GM12878 (cell line): ENCODE results near the gene NKIRAS2. TPM values are rescaled to one million over a fixed set of nuclear protein-coding genes. Genes with fewer than 3 reads are reported as not detected.

Experiments used
- ATAC-seq: fragments of 200-7000 bp; cut with Tn5 transposase; 3 replicates; pipeline ENCODE4 v1.9.1; 2020; ENCODE audit warnings: mild to moderate bottlenecking, moderate library complexity
- BruUV-seq: library from RNA; stranded (reverse); fragments of 400-500 nt; replicated peaks from 2 replicates; lab custom pipeline; 2021; lab: Mats Ljungman, UMichigan
- CTCF ChIA-PET: fragments of 300-600 bp; sonication (Branson Sonifier 250); formaldehyde crosslinking; extraction: SDS; loops from one replicate; lab custom pipeline; 2021; ENCODE audit warnings: inconsistent platforms; lab: Yijun Ruan, JAX
- POLR2A ChIA-PET: fragments of 350-600 bp; formaldehyde crosslinking; extraction: SDS; loops from one replicate; lab custom pipeline; 2021; ENCODE audit warnings: inconsistent platforms; lab: Charles Lee
- RAD21 ChIA-PET: fragments of 300-600 bp; sonication (Branson Sonifier 250); formaldehyde crosslinking; loops from one replicate; lab custom pipeline; 2023; ENCODE audit warnings: antibody characterized with exemption; ENCODE audit not compliant: unreplicated experiment; lab: Charles Lee
- SMC1A ChIA-PET: fragments of 300-600 bp; sonication (Branson Sonifier 250); formaldehyde crosslinking; loops from one replicate; lab custom pipeline; 2023; ENCODE audit not compliant: unreplicated experiment, uncharacterized antibody; lab: Charles Lee
- DNase-seq: peaks from one replicate; pipeline ENCODE4 v3.0.0-alpha.2; 2011; ENCODE audit warnings: low read depth, low spot score
- FAIRE-seq: peaks from 3 replicates; lab custom pipeline; 2011; peaks lifted over from hg19 to GRCh38; lab: Jason Lieb, UNC
- H2AFZ ChIP-seq: 2 replicates; pipeline ENCODE4 v1.6.0; 2011; ENCODE audit warnings: low read depth, low read length, control low read depth; ENCODE audit not compliant: control insufficient read depth
- H3K27ac ChIP-seq: 2 replicates; pipeline ENCODE4 v1.5.1; 2011; ENCODE audit warnings: control low read depth; ENCODE audit not compliant: control insufficient read depth, insufficient read depth
- H3K27me3 ChIP-seq, 2 experiments: replicated peaks in 1 of 2; 2 replicates each; pipeline versions ENCODE4 v1.6.0 to v1.6.1; 2011; ENCODE audit warnings: low read length in 1 of 2; ENCODE audit not compliant: control insufficient read depth in 2 of 2, insufficient read depth in 2 of 2
- H3K36me3 ChIP-seq, 2 experiments: 2 replicates each; pipeline ENCODE4 v1.5.1; 2011; ENCODE audit warnings: low read length in 1 of 2; ENCODE audit not compliant: control insufficient read depth in 2 of 2, insufficient read depth in 2 of 2
- H3K4me1 ChIP-seq: 2 replicates; pipeline ENCODE4 v1.6.1; 2011; ENCODE audit warnings: mild to moderate bottlenecking, low read length, moderate library complexity, mixed read lengths; ENCODE audit not compliant: control insufficient read depth, insufficient read depth
- H3K4me2 ChIP-seq: 2 replicates; pipeline ENCODE4 v1.6.0; 2011; ENCODE audit warnings: control low read depth; ENCODE audit not compliant: control insufficient read depth, insufficient read depth
- H3K4me3 ChIP-seq: fragments of 200-600 bp; sonication (generic); 2 replicates; pipeline ENCODE4 v1.5.1; 2016
- H3K79me2 ChIP-seq: 2 replicates; pipeline ENCODE4 v1.6.0; 2011; ENCODE audit warnings: low read length; ENCODE audit not compliant: control insufficient read depth, insufficient read depth
- H3K9ac ChIP-seq: 2 replicates; pipeline ENCODE4 v1.8.0; 2011; ENCODE audit warnings: low read length, control low read depth, mixed read lengths; ENCODE audit not compliant: control insufficient read depth, insufficient read depth
- H3K9me3 ChIP-seq: replicated peaks from 3 replicates; pipeline ENCODE4 v1.5.1; 2011; ENCODE audit warnings: mild to moderate bottlenecking, low read length; ENCODE audit not compliant: control insufficient read depth, insufficient read depth
- H4K20me1 ChIP-seq: 2 replicates; pipeline ENCODE4 v1.6.0; 2011; ENCODE audit not compliant: control insufficient read depth, insufficient read depth
- ASH2L ChIP-seq: fragments of 300-600, 200-600 bp; sonication (generic); IDR thresholded peaks from 2 replicates; pipeline ENCODE4 v1.6.1; 2017; ENCODE audit warnings: low read depth, mild to moderate bottlenecking, borderline replicate concordance
- CBX5 ChIP-seq: sonication (generic); IDR thresholded peaks from 2 replicates; pipeline ENCODE4 v1.6.1; 2016; ENCODE audit warnings: low read depth, moderate library complexity, mild to moderate bottlenecking, inconsistent platforms
- CHD2 ChIP-seq: IDR thresholded peaks from 2 replicates; pipeline ENCODE4 v1.6.1; 2011; ENCODE audit warnings: low read depth, low read length, improper control_type of control experiment, borderline replicate concordance
- CUX1 ChIP-seq: IDR thresholded peaks from 2 replicates; pipeline ENCODE4 v1.6.1; 2012; ENCODE audit warnings: improper control_type of control experiment, low read depth, low read length; ENCODE audit not compliant: insufficient replicate concordance
- IRF5 ChIP-seq: fragments of 450-650 bp; IDR thresholded peaks from 2 replicates; pipeline ENCODE4 v1.6.1; 2017; ENCODE audit warnings: borderline replicate concordance
- JUNB ChIP-seq: IDR thresholded peaks from 2 replicates; pipeline ENCODE4 v1.6.1; 2016; ENCODE audit warnings: antibody characterized with exemption, mild to moderate bottlenecking
- KDM1A ChIP-seq: fragments of 200-600 bp; sonication (generic); IDR thresholded peaks from 2 replicates; pipeline ENCODE4 v1.6.1; 2016; ENCODE audit warnings: borderline replicate concordance
- NFIC ChIP-seq: IDR thresholded peaks from 2 replicates; pipeline ENCODE4 v1.6.1; 2012; ENCODE audit warnings: low read depth, mild to moderate bottlenecking, inconsistent platforms, low read length, moderate library complexity
- NR2C1 ChIP-seq: fragments of 450-650 bp; IDR thresholded peaks from 2 replicates; pipeline ENCODE4 v1.6.1; 2017; ENCODE audit warnings: antibody characterized with exemption, mild to moderate bottlenecking, moderate library complexity
- PAX5 ChIP-seq: IDR thresholded peaks from 2 replicates; pipeline ENCODE4 v1.6.1; 2011; ENCODE audit warnings: low read depth, low read length, borderline replicate concordance
- SREBF2 ChIP-seq: IDR thresholded peaks from 2 replicates; pipeline ENCODE4 v1.6.1; 2012; ENCODE audit warnings: mild to moderate bottlenecking, low read length
- SUZ12 ChIP-seq: fragments of 200-600 bp; sonication (generic); IDR thresholded peaks from one replicate; pipeline ENCODE4 v1.6.1; 2018; ENCODE audit warnings: antibody characterized with exemption, mild to moderate bottlenecking; ENCODE audit not compliant: unreplicated experiment
- TCF3 ChIP-seq: IDR thresholded peaks from 2 replicates; pipeline ENCODE4 v1.6.1; 2012; ENCODE audit warnings: low read depth, mild to moderate bottlenecking, low read length, borderline replicate concordance; ENCODE audit not compliant: insufficient read depth
- WGBS: methylation state at CpG from one replicate; pipeline ENCODE4 v1.1.6; 2016; ENCODE audit warnings: low lambda C conversion rate; ENCODE audit not compliant: insufficient replicate concordance, insufficient coverage; ENCODE audit errors: missing lambda C conversion rate; 5-methylcytosine and 5-hydroxymethylcytosine counted together
- in situ Hi-C: fragments of 300-500 bp; cut with MboI; formaldehyde crosslinking; loops from 9 replicates; pipeline ENCODE4 v1.14.3; 2018; ENCODE audit warnings: mixed read lengths
- intact Hi-C: fragments of 100-400 bp; cut with micrococcal nuclease; formaldehyde crosslinking; loops from one replicate; pipeline ENCODE4 v1.14.2; 2022; ENCODE audit not compliant: unreplicated experiment
- polyA plus RNA-seq, 11 experiments: library from polyadenylated mRNA; depleted of rRNA in 4 of 11; unstranded in 6 of 11; stranded (reverse) in 5 of 11; fragments of >200 nt; fragmentation: Nextera tagmentation in 4 of 11; fragmentation: Illumina TruSeq in 1 of 11; extraction: Ambion mirVana in 4 of 11; extraction: Trizol in 1 of 11; gene quantifications; 1 replicate in 1 of 11; 2 replicates in 10 of 11; pipeline versions ENCODE4 v1.2.1 to v1.2.3, GENCODE V29; 2011 to 2016; ENCODE audit warnings: inconsistent platforms in 2 of 11, missing spikeins in 2 of 11, low read depth in 1 of 11
- total RNA-seq, 4 experiments: library from RNA; depleted of rRNA in 3 of 4; stranded (reverse); fragments of >200 nt in 3 of 4; fragmentation: Illumina TruSeq in 1 of 4; extraction: Trizol in 1 of 4; gene quantifications; 2 replicates each; pipeline versions ENCODE4 v1.2.1 to v1.2.3, GENCODE V29; 2013 to 2021
- TF ChIP-seq, protein P1 (sequence below): fragments of 150-350 bp; IDR thresholded peaks from 2 replicates; pipeline ENCODE4 v1.6.1; 2014; ENCODE audit warnings: mild to moderate bottlenecking, low read depth, low read length

Gene NKIRAS2
- total and polyA plus RNA-seq, 10 of the 15 experiments (the other 5 are each of a cell fraction or from before 2014, with no cell fraction given) = 6.4 to 49.7 (median 27.2) TPM

DNA sequence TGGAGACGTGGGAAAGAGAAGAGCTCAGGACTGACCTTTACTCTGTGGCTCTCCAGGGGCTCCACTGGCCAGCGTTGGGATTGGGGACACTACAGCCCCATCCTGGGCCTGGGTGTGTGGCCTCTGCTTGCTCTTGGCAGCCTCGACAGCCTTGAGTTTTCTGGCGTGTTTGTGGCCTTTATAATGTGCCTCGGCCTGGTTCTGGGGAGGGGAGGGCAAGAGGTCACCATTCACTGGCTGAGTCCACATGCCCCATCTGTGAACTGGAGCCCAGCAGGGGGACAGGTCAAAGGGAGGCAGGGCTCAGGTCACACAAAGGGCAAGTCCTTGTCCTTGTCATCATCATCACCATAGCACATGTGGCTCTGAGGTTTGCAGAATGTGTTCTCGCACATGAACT lies 11.7 kb downstream of the NKIRAS2 start:
- DNase-seq = no peak
- FAIRE-seq = no peak
- Histone ChIP-seq H2AFZ (no peak overlapping the region), H3K36me3 (no peaks in the 10 kb centered on the region), H3K4me1 (no peaks in the 10 kb centered on the region), H3K9me3 (no peaks in the 10 kb centered on the region), H3K27me3 (no peaks in the 10 kb centered on the region), H3K79me2 (no peaks in the 10 kb centered on the region), H3K4me3 (no peak overlapping the region), H3K9ac (no peak overlapping the region), H3K27ac (no peak overlapping the region), H4K20me1 (no peaks in the 10 kb centered on the region), H3K4me2 (no peak overlapping the region)
- CTCF ChIA-PET = interaction anchor here (1.1 kb wide), 1 partner anchor 72 kb away, joined by 4 read pairs; no protein-coding TSS in a partner anchor
- ATAC-seq = no peak
- RAD21 ChIA-PET = no interaction called here
- 46% methylated on average over 6 of the region's 6 CpGs for WGBS
- SMC1A ChIA-PET = interaction anchor here (1.4 to 1.5 kb wide), 2 partner anchors 34 to 84 kb away, joined by 3 read pairs; no protein-coding TSS in a partner anchor
- intact Hi-C loops (no loop called here), in situ Hi-C loops (no loop called here)
- no TSS peak for BruUV-seq
- POLR2A ChIA-PET = interaction anchor here (1.5 kb wide), 1 partner anchor 20 kb away, joined by 5 read pairs; no protein-coding TSS in a partner anchor
- TF ChIP-seq CHD2 (no peak), NR2C1 (no peak), CBX5 (no peak), PAX5 (no peak), SREBF2 (no peak), ASH2L (no peak), TCF3 (no peak), CUX1 (no peak), NFIC (no peak), SUZ12 (no peak), KDM1A (no peak), JUNB (no peak), IRF5 (no peak)
- TF ChIP-seq, protein P1, sequence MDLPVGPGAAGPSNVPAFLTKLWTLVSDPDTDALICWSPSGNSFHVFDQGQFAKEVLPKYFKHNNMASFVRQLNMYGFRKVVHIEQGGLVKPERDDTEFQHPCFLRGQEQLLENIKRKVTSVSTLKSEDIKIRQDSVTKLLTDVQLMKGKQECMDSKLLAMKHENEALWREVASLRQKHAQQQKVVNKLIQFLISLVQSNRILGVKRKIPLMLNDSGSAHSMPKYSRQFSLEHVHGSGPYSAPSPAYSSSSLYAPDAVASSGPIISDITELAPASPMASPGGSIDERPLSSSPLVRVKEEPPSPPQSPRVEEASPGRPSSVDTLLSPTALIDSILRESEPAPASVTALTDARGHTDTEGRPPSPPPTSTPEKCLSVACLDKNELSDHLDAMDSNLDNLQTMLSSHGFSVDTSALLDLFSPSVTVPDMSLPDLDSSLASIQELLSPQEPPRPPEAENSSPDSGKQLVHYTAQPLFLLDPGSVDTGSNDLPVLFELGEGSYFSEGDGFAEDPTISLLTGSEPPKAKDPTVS = no peak
